ENCODE data around the gene GYG1. TPM values are rescaled to one million over a fixed set of nuclear protein-coding genes. Genes with fewer than 3 reads are reported as not detected.

The GYG1 gene
- total RNA-seq = 40.3 and 44.8 TPM in 2 replicates

GRCh38 chr3:148991219-148992026 lies at the start of gene GYG1:
Gene GYG1 (plus strand): TSS chr3:148991540. CDS start chr3:148991641, 101 bp downstream.

Other genes with a start within 250 kb of the GYG1 start
- not detected in 2 replicates for gene CPB1, start 163.7 kb upstream of the GYG1 start, total RNA-seq
- gene CPA3, start 126.2 kb upstream of the GYG1 start, total RNA-seq = not detected in 2 replicates
- 35.9 and 45.1 TPM in 2 replicates for gene HLTF, start 95.0 kb downstream of the GYG1 start, total RNA-seq
- 22.8 and 29.8 TPM in 2 replicates for gene HPS3, start 138.1 kb downstream of the GYG1 start, total RNA-seq
- gene CP, start 230.3 kb downstream of the GYG1 start, total RNA-seq = 1.1 TPM in 1 of 2 replicates, not detected in the other

All from placental epithelial cell (primary cell).